ENCODE data around the gene SLC2A3. TPM values are rescaled to one million over a fixed set of nuclear protein-coding genes. Genes with fewer than 3 reads are reported as not detected.

The SLC2A3 gene
- total and polyA plus RNA-seq, 2 of the 13 experiments (the other 11 are each of a cell fraction or from before 2014, with no cell fraction given) = 39.3 to 580 TPM

GRCh38 chr12:7935590-7936581 is at the start of gene SLC2A3 (continued):
- no peak for TF ChIP-seq ZNF557 (CRISPR knock-in tag; IDR thresholded peaks at IDR 0.05)
- TF ChIP-seq YY1 (IDR thresholded peaks at IDR 0.05; ENCODE audit: insufficient read depth, insufficient replicate concordance, low read depth, low read length) = no peak
- no peak for TF ChIP-seq TRIM22 (IDR thresholded peaks at IDR 0.05)
- no peak for TF ChIP-seq ZFP36L2 (CRISPR knock-in tag; IDR thresholded peaks at IDR 0.05)
- no peak for TF ChIP-seq ZNF782 (CRISPR knock-in tag; IDR thresholded peaks at IDR 0.05; ENCODE audit: borderline replicate concordance)
- TF ChIP-seq NR3C1 (CRISPR knock-in tag; IDR thresholded peaks at IDR 0.05) = no peak
- TF ChIP-seq ATF1 (CRISPR knock-in tag; IDR thresholded peaks at IDR 0.05) = no peak
- TF ChIP-seq HMGXB4 (CRISPR knock-in tag; IDR thresholded peaks at IDR 0.05; ENCODE audit: borderline replicate concordance in 1 of 2, low read depth in 1 of 2) = no peak
- no peak for TF ChIP-seq ZXDC (CRISPR knock-in tag; IDR thresholded peaks at IDR 0.05)
- peak; percentile 55 for TF ChIP-seq SAP130 (CRISPR knock-in tag; IDR thresholded peaks at IDR 0.05; ENCODE audit: low read depth)
- TF ChIP-seq LBX2 (CRISPR knock-in tag; IDR thresholded peaks at IDR 0.05; ENCODE audit: borderline replicate concordance) = no peak
- no peak for TF ChIP-seq POLR2AphosphoS2 (IDR thresholded peaks at IDR 0.05; ENCODE audit: low read depth, low read length)
- TF ChIP-seq POLR2AphosphoS5 (IDR thresholded peaks at IDR 0.05; ENCODE audit: low read depth, low read length) = peak; percentile 98
- no peak for TF ChIP-seq DDIT3 (CRISPR knock-in tag; IDR thresholded peaks at IDR 0.05)
- TF ChIP-seq NPAS2 (CRISPR knock-in tag; IDR thresholded peaks at IDR 0.05; ENCODE audit: borderline replicate concordance) = no peak
